Renal cortical epithelial cell (primary cell): ENCODE measurements around the gene HOXA11. TPM values are rescaled to one million over a fixed set of nuclear protein-coding genes. Genes with fewer than 3 reads are reported as not detected.

ENCODE experiments used
- DNase-seq: peaks from one replicate; pipeline ENCODE4 v3.0.0-alpha.2; 2011; ENCODE audit warnings: low read depth
- total RNA-seq: library from RNA; depleted of rRNA; stranded (reverse); fragments of >200 nt; gene quantifications from 2 replicates; pipeline ENCODE4 v1.2.3, GENCODE V29; 2014

Gene HOXA11
- total RNA-seq, 1 donor from 2014 or later, result 5.4 TPM

DNA sequence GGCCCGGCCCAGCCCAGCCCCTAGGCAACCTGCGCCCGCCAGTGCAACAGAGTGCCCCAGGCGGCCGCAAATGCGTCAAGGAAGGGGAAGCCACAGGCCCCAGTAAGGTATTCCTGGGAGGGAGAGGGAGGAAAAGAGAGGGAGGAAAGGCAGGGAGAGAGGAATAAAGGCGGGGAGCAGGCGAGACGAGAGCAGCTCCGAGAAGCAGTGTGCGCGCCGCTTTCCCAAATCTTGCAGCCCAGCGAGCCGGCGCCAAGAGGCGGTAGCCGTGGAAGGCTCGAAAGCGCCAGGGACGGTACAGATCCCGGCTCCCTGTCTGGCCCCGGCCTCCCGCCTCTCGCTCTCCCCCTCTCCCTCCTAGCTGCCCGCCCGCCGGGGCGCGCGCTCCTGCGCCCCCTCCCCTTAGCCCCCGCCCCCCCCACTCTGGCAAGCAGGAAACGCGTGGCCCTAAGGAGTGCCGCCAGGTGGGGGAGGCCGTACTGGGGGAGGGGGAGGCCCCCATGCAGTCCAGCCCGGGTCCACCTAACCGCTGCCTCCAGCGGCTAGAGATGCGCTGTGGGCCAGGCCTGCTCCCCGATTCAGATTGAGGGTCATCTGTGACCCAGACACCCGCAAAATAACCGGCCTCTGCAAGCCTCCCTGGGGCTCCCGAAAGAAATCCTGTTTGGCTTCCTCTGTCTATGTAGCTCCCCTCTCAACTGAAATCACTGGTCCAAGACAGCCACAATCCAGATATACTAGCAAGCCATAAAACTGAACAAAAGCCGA is 15.2 kb downstream of the HOXA11 start:
- DNase-seq, result peak; percentile 61

- DNase-seq, result no peak
Observed at GRCh38 chr7:27168265-27168947, 16.6 kb downstream of the HOXA11 start.

DNA sequence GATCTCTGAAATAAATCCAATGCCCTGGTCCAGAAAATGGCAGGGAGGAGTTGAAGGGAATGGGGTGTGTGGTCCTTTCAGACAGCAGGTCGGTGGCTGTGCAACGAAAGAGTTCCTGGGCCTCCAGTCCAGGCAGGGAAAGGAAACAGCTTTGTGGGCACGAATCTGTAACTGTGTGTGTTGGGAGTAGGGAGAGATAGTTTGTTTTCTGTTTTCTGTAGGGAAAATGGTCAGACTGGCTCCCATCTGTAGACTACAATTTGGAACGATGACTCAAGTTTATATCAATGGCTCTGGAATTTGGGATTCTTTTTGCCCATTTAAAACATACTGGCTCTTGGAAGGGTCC is 17.1 kb downstream of the HOXA11 start:
- no peak for DNase-seq

DNA sequence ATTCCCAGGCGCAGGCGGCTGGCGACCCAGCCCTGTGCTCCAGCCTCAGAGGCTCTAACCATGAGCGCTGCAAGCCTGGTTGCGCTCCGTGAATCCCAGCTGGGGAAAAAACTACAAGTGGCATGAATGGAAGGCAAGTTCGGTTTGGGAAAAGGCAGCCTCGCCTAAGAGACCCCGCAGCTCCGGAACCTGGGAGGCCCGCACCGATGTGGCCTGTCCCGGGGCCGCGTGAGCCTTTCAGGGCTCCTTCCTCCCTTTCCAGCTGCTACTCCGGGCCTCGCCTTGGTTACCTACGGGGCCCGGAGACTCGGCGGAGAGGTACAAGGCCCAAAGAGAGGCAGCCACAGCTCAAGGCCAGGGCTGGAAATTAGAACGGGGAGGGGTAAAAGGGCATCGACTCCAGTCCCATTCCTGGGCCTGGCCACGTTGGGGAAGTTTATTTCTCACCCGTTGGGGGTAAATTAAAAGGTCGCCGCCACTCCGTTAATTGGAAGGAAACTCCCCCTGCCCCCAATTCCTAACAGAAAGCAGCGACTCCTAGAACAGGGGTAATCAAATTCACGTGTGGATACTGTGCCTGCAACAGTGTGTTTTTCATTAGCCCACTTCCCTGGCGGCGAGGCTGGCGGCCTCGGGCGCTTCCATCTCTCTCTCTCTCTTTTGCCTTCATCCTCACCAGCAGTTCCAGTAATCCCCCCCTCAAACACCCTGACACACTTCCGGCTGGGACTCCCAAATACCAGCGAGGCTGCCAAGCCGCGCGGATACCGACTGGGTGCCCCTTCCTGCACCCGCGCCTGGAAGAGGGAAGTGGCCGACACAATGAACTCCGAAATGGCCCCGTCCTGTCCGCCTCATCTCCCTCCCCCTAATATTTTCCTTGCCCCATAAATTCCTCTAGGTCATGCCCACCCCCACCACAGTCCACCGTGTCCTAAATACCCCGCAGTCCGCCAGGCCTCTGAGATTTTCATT is 18.2 kb downstream of the HOXA11 start:
- peak; percentile 61 for DNase-seq

- no peak for DNase-seq
Observed at GRCh38 chr7:27165996-27166530, 19.0 kb downstream of the HOXA11 start.

GRCh38 chr7:27165089-27165995 is 19.7 kb downstream of the HOXA11 start, which contains the start of gene HOXA9:
HOXA9 (minus strand) TSS chr7:27165537; CDS start chr7:27165457, 80 bp downstream.
- DNase-seq, result peak; percentile 80

- DNase-seq, result no peak
Observed at GRCh38 chr7:27164367-27165088, 20.5 kb downstream of the HOXA11 start.

GRCh38 chr7:27164045-27164366 is 21.0 kb downstream of the HOXA11 start:
- no peak for DNase-seq

DNA sequence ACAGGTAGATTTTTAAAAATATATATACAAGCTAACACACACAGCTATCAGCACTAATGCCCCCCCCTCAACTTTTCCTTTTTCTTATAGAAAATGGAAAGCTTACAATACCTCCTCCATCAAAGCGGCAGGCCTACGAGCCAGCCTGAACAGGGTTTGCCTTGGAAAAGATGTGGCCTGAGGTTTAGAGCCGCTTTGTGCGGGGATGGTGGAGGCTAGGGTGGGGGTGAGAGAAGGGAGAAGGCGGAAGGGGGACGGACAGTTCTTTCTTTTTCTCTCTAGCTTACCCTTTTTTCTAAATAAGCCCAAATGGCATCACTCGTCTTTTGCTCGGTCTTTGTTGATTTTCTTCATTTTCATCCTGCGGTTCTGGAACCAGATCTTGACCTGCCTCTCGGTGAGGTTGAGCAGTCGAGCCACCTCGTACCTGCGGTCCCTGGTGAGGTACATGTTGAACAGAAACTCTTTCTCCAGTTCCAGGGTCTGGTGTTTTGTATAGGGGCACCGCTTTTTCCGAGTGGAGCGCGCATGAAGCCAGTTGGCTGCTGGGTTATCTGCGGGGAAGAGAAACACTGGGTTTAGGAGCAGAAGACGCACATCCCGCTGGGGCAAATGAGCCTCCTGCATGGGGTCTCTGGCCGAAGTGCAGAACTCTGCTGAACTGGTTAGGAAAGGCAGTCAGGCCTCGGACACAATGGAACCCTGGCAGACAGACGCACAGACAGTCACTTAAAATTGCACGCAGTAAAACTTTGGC is 21.6 kb downstream of the HOXA11 start:
- DNase-seq, result no peak

GRCh38 chr7:27162561-27163287 is 22.3 kb downstream of the HOXA11 start:
- DNase-seq, result no peak

GRCh38 chr7:27161721-27162560 is 23.1 kb downstream of the HOXA11 start:
- no peak for DNase-seq

GRCh38 chr7:27161214-27161720 is 23.8 kb downstream of the HOXA11 start:
- DNase-seq, result no peak

GRCh38 chr7:27160546-27161213 is 24.4 kb downstream of the HOXA11 start:
- peak; percentile 66 for DNase-seq

DNA sequence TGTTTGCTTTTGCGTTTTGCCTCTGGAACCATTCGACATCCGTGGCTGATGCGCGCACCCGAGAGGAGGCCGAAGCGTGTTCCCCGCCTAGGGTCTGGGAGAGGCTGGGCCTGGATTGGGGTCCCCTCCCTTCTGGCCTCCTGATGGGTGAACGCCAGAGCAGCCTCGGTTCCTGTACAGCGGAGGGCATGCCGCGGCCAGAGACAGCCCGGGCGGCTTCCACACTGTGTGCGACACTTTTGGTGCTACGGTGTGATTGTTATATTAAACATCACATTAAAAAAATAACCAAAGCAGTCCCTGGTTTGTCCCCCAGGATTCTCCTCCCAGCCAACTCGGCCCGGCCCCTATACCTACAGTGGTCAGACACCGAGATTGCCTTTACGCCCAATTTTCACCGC is 24.9 kb downstream of the HOXA11 start:
- no peak for DNase-seq

GRCh38 chr7:27159266-27160144 is 25.5 kb downstream of the HOXA11 start:
- DNase-seq, result no peak
